Eye (tissue), 1 donor: ENCODE results near the gene ELK4.
"Not testable (repeated sequence)": the region's sequence is repeated elsewhere in the genome, so short reads cannot be mapped to it uniquely, and the experiment has no call there.

ENCODE experiments used
- DNase-seq: peaks from one replicate; pipeline ENCODE4 v3.0.0-alpha.2; 2015

The ELK4 gene

DNA sequence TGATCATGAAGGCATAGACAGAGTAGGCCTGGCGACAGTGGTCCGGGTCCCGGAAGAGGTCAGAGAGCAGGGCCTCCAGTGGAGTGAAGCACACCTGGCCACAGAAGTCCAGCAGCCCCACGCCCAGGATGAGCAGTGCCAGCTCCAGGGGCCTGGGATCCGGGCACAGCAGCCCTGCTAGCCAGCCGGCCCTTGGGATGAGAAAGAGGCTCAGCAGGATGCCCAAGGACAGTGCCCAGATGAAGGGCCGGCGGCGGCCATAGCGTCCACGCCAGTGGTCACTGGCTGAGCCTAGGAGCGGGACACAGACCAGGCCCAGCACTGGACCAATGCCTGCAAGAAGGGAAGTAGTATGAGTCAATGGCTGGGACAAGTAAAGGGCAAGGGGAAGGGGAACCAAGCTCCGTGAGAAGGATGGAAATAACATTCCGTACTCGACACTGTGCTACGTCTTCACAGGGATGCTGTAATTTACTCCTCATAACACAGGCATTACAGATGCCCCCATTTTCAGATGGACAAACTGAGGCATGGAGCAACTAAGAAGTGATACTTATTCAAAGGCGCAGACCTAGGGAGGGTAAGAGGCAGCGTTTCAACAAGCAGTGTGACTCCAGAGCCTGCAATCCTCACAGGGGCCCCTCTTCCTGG lies 31.6 kb upstream of the ELK4 start:
- no peak for DNase-seq

- DNase-seq, result no peak
These were observed 31.0 kb upstream of the ELK4 start for GRCh38 chr1:205662791-205663190.

GRCh38 chr1:205662135-205662738 lies 30.4 kb upstream of the ELK4 start:
- DNase-seq, result no peak

DNA sequence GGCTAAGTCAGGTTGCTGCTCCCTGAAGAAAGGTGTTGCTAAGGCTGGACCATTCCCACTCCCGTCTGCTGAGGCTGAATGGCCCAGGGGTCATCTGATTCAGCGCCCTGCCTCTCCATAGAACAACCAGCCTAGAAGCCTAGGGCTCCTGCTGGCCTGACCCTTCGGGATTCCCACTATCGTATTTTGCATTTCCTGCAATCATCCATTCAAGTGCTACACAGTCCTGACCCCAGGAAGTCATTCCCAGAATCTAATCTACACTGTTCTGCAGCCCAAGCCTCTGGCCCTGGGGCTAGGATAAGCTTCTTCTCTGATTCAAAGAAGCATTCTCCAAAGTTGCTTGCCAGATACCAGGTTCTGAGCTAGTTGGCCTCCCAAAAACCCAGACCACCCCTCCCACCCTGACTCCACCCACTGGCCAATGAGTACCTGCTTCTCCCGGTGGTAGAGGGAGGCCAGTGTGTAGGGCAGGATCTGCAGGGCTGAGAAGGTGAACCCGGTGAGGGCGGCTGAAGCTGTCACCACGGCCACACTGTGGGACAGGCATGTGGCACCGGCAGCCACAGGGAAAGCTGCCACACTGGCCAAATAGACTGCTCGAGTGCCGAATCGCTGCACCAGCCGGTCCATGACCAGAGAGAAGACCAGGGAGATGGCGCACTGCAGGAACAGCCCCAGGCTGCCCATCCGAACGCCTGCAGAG lies 29.8 kb upstream of the ELK4 start:
- DNase-seq, result no peak

GRCh38 chr1:205660361-205660760 lies 28.6 kb upstream of the ELK4 start:
- DNase-seq, result no peak

DNA sequence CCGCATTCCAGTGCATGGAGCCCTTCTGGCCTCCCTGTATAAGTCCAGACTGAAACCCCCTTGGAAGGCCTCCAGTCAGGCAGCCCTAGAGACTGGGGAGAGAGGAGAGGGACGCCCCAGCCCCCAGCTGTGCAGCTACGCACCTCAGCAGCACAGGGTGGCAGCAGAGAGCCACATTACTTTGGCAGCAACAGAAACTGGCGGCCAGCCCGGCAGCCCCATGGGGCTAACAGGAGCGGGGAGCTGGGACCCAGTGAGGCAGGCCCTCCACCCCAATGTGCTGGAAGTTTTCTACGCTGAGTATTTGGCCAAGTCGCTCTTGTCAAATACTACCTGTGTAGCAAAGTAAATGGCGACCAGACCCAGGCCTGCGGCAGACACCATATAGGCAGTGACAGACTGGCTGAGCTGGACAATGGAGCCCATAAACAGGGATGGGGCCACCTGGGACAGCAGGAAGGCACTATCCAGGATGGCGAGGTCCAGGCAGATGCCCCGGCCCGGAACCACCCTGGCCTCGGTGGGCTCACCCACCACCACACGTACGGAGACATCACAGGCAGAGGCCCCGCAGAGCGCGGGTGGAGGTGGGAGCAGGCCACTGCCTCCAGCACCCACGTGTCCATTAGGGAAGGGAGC lies 27.3 kb upstream of the ELK4 start:
- peak; percentile 90 for DNase-seq

GRCh38 chr1:205656236-205656635 lies 24.4 kb upstream of the ELK4 start:
- DNase-seq, result no peak

DNA sequence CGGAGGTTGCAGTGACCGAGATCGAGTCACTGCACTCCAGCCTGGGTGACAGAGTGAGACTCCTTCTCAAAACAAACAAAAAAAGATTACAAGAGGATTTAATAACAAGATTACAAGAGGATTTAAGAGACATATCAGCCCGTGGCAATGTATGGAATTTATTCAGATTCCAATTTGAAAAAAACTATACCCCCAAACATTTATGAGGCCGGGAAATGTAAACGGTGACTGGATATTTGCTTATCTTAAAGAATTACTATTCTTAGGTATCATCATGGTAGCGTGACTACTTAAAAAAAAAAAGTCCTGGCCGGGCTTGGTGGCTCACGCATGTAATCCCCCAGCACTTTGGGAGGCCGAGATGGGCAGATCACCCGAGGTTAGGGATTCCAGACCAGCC lies 21.2 kb upstream of the ELK4 start:
- DNase-seq, result no peak

GRCh38 chr1:205650241-205650640 lies 18.4 kb upstream of the ELK4 start:
- DNase-seq, result no peak

GRCh38 chr1:205645519-205645918 lies 13.7 kb upstream of the ELK4 start:
- DNase-seq, result no peak

- no peak for DNase-seq
These were observed 11.0 kb upstream of the ELK4 start for GRCh38 chr1:205642679-205643307.

GRCh38 chr1:205639567-205639966 lies 7.8 kb upstream of the ELK4 start:
- no peak for DNase-seq

DNA sequence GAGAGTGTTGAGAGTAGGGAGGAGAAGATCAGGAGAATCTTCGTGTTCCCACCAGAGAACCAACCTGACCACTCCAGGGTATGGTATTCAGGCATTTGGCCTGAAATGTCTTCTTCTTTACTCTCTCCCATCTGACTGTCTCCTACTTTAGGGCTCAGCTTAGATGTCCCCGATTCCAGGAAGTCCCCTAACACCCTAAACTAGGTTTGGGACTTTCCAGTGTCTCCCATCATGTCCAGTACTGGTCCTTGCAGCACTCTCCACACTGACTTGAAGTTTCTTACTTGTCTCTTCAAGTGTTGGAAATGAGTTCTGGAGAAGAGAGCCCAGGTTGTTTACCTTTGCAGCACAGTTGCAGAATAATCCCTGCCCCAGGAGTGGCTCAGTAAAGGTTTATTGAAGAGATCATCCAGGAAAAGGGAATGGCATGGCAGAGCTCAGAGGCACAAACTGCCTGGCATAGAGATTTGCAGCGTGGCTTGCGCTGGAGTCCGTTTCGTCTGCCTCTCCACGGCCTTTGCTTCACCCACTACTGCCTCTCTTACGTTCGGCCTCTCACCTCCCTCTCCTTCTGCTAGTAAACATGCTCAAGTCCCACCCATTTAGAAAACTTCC lies 6.2 kb upstream of the ELK4 start:
- DNase-seq, result no peak

DNA sequence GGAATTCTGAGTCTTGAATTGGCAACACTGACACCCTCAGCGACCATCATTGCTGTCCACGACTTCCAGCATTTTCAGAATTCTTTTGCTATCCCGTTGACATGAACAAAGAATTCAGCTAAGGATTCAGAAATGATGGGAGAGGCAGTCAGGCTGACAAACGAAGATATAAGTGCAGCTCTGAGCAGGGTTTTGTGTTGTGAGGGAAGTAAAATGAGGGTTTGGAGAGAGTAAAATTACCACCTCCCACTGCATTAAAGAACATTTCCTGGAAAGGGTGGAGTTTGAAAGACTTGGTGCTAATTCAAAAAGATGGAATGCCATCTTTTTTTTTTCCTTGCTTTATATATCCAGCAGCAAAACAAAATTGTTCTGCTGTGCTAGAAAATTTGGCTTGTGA lies 4.9 kb upstream of the ELK4 start:
- DNase-seq, result no peak

- not testable (repeated sequence) for DNase-seq
These were observed 4.3 kb upstream of the ELK4 start for GRCh38 chr1:205636138-205636530.

DNA sequence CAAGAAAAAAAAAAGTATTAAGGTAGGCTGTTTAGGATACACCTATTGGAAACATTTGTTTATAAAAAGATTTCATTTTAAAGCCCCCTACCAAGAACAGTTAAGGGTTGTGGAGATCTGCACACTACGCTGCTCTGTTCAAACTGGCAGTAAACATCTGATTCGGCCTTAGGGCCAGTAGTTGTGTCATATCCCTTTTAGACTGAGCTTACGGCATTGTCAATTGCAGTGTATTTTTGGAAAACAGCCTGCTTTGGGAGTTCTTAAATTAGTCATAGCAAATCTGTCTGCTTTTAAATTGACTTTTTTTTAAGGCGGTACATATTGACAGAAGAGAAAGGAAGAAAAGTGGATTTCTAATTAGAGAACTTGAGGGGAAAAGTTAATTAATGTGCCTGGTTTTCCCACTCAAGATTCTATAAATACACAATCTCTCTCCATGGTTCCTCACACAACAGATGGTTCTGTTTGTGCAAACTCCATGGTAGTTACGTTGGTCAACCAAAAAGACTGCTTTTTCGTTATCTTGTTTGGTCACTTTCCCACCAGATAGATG lies 1.7 kb upstream of the ELK4 start:
- no peak for DNase-seq

DNA sequence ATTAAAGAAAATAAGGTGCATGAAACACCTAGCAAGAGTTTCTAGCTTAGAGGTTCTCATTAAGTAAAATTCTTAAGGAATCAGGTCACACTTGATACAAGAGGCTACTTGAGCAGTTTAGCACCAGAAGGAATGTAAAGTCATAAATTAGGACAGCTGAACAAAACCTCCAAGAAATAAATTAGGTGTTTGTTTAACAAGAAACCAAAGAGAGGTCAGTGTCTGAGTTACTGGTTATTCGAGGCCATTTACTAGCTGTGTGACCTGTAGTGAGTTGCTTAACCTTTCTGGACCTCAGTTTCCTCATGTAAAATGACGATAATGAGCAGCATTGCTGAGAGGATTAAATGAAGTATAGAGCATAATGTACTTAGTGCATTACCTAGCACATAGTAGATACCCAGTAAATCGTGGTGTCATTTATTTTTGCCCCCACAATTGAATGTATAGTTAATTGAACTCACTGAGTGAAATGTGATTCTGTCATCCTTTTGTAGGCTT lies 908 bp upstream of the ELK4 start:
- no peak for DNase-seq

GRCh38 chr1:205631010-205631767 lies 622 bp downstream of the ELK4 start:
- peak; percentile 93 for DNase-seq

DNA sequence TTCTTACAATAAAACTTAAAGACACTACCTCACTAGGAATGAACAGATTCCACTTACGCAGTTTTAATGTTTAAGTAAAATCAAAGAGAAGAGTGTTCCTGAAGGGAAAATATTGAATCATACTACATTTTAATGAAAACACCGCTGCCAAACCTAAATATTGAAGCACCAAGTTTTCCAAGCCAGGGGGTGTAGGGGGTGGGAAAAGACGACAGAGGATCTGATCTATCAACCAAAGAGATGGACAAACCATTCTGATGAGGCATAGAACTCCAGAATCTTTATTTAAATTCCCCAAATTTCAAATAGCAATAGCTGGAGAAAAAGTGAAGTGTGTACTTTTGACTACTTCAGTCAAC lies 1.2 kb downstream of the ELK4 start:
- no peak for DNase-seq

- DNase-seq, result no peak
These were observed 1.6 kb downstream of the ELK4 start for GRCh38 chr1:205630241-205630640.

- no peak for DNase-seq
These were observed 2.1 kb downstream of the ELK4 start for GRCh38 chr1:205629751-205630150.

DNA sequence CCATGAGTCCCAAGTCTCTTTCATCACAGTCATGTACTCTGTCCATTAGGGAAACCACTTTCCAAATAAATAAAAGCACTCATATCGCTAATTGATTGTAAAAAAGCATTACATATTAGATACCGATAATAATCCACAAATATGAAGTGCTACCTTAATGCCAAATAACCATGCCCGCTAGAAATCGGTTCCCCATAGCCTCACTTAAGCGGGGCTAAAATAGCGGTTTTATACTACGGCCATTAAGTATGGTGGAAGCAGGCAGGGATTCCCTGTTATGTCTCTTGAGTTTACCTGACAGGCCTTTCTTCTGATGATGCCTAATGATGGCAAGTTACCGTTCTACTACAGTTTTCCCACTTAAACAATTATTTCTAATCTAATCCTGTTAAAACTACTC lies 3.9 kb downstream of the ELK4 start:
- no peak for DNase-seq
